Stomach (tissue), 4 donors: ENCODE measurements around the gene ENO3.

ENCODE experiments used
- EP300 ChIP-seq: sonication (generic); formaldehyde crosslinking; IDR thresholded peaks from one replicate; pipeline ENCODE4 v1.6.1; 2017; ENCODE audit warnings: antibody characterized with exemption
- POLR2A ChIP-seq, 4 donors: fragments of 450-650 bp; IDR thresholded peaks; one replicate each; pipeline ENCODE4 v1.6.1; 2016; ENCODE audit warnings: antibody characterized with exemption in 4 of 4, control low read depth in 2 of 4, mild to moderate bottlenecking in 1 of 4, moderate library complexity in 1 of 4
- POLR2AphosphoS5 ChIP-seq, 3 donors: sonication (generic); formaldehyde crosslinking; IDR thresholded peaks; one replicate each; pipeline ENCODE4 v1.6.1; 2016; ENCODE audit warnings: antibody characterized with exemption in 3 of 3
- TF ChIP-seq, protein P1 (sequence below), 7 experiments: fragments of 450-650 bp in 4 of 7; fragments of 200-600 bp in 3 of 7; sonication (generic) in 3 of 7; IDR thresholded peaks; one replicate each; pipeline ENCODE4 v1.5.1; 2016 to 2019; ENCODE audit warnings: antibody characterized with exemption in 7 of 7, control low read depth in 2 of 7, mild to moderate bottlenecking in 1 of 7

DNA sequence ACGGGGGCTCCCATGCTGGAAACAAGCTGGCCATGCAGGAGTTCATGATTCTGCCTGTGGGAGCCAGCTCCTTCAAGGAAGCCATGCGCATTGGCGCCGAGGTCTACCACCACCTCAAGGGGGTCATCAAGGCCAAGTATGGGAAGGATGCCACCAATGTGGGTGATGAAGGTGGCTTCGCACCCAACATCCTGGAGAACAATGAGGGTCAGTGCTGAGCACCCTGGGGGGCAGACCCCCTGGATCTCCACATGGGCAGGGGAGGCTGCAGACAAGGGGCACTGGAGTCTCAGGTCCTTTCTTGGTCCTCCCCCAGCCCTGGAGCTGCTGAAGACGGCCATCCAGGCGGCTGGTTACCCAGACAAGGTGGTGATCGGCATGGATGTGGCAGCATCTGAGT lies 4.2 kb downstream of the ENO3 start:
- TF ChIP-seq, protein P1, sequence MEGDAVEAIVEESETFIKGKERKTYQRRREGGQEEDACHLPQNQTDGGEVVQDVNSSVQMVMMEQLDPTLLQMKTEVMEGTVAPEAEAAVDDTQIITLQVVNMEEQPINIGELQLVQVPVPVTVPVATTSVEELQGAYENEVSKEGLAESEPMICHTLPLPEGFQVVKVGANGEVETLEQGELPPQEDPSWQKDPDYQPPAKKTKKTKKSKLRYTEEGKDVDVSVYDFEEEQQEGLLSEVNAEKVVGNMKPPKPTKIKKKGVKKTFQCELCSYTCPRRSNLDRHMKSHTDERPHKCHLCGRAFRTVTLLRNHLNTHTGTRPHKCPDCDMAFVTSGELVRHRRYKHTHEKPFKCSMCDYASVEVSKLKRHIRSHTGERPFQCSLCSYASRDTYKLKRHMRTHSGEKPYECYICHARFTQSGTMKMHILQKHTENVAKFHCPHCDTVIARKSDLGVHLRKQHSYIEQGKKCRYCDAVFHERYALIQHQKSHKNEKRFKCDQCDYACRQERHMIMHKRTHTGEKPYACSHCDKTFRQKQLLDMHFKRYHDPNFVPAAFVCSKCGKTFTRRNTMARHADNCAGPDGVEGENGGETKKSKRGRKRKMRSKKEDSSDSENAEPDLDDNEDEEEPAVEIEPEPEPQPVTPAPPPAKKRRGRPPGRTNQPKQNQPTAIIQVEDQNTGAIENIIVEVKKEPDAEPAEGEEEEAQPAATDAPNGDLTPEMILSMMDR (IDR thresholded peaks at IDR 0.05), result no peak
- TF ChIP-seq POLR2AphosphoS5 (IDR thresholded peaks at IDR 0.05), result no peak
- TF ChIP-seq POLR2A (IDR thresholded peaks at IDR 0.05), result no peak
- TF ChIP-seq EP300, result no peak
